Embryonic facial prominence (tissue), 1 donor: ENCODE data around the gene UQCC5.

Experiments used
- DNase-seq: peaks from one replicate; pipeline ENCODE4 v3.0.0-alpha.2; 2016; ENCODE audit errors: extremely low spot score

The UQCC5 gene

DNA sequence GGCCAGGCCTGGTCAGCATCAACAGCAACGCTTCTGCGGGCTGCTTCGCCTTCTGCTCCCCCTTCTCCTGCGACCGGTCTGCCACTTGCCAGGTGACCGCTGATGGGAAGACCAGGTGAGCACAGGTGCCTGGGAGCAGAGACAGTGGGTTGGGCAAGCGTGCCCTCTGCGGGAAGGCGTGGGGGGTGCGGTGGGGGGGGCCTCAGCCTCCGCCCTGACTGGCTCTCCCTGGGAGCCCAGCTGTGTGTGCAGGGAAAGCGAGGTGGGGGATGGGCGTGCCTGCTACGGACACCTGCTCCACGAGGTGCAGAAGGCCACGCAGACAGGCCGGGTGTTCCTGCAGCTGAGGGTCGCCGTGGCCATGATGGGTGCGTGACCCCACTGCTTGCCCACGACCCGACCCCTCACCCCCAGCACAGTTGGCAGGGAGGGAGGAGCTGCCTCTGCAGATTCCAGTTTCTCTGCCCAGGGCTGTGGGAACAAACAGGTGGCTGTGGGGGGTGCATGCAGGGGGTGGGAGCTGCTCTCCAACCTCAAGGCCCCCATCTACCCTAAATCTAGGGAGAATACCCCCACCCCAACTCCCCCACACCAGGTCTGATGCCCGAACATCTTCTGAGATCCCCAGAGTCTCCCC lies 32.5 kb upstream of the UQCC5 start:
- no peak for DNase-seq

- no peak for DNase-seq
Measured at GRCh38 chr3:52504977-52505376, 31.4 kb upstream of the UQCC5 start.

GRCh38 chr3:52506266-52506966 lies 30.0 kb upstream of the UQCC5 start:
- no peak for DNase-seq

GRCh38 chr3:52507359-52507758 lies 29.0 kb upstream of the UQCC5 start:
- DNase-seq, result no peak

GRCh38 chr3:52509753-52510328 lies 26.6 kb upstream of the UQCC5 start:
- DNase-seq, result no peak

DNA sequence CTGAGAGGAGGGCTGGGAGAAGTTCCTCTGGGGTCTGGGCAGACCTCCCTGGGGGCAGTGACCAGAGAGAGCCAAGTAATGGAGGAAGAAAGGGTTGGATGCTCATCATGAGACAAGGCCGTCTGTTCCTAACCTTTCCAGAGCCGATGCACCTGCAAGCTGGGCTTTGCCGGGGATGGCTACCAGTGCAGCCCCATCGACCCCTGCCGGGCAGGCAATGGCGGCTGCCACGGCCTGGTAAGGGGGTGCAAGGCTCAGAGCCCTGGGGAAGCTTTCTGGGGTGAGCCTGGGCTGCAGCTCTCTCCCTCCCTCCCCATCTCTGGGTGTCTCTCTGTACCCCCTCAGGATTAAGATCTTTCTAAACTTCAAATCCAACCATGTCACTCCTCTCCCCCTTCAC lies 24.9 kb upstream of the UQCC5 start:
- DNase-seq, result no peak

- DNase-seq, result no peak
Measured at GRCh38 chr3:52512105-52512504, 24.3 kb upstream of the UQCC5 start.

DNA sequence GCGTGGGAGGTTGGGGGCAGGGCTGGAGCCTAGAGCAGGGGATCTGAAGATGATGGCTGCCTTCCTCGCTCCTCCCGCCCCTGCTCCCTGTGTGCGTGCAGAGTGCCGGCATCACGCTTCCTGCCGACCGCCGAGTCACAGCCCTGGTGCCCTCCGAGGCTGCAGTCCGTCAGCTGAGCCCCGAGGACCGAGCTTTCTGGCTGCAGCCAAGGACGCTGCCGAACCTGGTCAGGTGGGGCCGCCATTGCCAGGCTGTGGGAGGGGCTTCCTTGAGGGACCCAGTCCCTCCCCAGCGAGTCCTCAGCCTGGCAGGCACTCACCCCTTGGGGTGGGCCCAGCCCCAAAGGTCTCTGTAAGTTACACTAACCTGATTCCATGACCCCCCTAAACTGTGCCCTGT lies 23.7 kb upstream of the UQCC5 start:
- no peak for DNase-seq

DNA sequence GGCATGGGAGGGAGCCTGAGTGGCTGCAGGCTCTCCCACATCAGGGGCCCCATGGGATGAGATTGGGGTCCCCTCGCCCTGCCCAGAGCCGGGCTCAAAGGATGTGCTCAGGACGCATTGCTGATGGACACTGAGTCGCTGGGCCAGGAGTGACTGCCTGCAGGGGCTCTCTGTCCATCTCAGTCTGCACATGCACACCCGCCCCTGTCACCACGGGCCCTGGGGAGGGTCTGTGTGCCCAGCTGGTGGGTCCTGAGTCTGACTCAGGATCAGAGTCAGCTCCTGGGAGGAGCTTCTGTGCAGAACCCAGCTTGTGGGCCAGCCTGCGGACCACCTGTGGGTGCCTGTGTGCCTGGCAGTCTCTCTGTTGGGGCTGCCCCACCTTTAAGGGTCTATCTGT lies 23.1 kb upstream of the UQCC5 start:
- no peak for DNase-seq

GRCh38 chr3:52514576-52514975 lies 21.8 kb upstream of the UQCC5 start:
- DNase-seq, result no peak

- DNase-seq, result no peak
Measured at GRCh38 chr3:52515192-52515591, 21.2 kb upstream of the UQCC5 start.

- no peak for DNase-seq
Measured at GRCh38 chr3:52516509-52517195, 19.8 kb upstream of the UQCC5 start.

DNA sequence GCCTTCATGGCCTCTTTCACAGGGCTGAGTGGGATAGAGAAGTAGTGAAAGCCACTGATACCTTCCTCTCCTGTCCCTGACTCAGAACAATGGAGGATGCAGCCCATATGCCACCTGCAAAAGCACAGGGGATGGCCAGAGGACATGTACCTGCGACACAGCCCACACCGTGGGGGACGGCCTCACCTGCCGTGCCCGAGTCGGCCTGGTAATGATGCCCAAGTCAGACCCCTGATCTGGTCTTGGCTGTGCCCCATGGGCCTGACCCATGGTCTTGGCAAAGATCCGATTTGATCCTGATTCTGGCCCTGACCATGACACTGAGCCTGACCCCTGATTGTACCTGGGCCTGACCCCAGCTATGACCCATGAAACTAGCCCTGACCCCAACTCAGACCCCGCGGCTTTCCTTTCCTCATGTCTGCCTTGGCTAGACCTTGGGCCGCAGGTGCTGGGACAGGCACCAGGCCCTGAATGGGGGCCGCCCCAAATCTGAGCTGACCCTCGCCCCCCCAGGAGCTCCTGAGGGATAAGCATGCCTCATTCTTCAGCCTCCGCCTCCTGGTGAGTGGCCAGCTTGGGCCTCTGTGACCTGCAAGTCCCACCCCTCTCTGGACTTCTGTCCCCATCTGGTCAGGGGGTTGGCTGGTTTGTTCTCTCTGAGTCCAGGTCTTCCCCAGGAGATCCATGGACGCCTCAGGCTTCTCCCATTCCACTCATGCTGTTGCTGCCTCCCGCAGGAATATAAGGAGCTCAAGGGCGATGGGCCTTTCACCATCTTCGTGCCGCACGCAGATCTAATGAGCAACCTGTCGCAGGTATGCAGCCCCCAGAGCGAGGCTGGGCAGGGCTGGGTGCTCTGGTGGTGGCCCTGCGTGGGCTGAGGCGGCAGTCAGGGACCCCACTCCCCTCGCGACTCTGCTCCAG lies 18.3 kb upstream of the UQCC5 start:
- no peak for DNase-seq

- no peak for DNase-seq
Measured at GRCh38 chr3:52518723-52519444, 17.5 kb upstream of the UQCC5 start.

DNA sequence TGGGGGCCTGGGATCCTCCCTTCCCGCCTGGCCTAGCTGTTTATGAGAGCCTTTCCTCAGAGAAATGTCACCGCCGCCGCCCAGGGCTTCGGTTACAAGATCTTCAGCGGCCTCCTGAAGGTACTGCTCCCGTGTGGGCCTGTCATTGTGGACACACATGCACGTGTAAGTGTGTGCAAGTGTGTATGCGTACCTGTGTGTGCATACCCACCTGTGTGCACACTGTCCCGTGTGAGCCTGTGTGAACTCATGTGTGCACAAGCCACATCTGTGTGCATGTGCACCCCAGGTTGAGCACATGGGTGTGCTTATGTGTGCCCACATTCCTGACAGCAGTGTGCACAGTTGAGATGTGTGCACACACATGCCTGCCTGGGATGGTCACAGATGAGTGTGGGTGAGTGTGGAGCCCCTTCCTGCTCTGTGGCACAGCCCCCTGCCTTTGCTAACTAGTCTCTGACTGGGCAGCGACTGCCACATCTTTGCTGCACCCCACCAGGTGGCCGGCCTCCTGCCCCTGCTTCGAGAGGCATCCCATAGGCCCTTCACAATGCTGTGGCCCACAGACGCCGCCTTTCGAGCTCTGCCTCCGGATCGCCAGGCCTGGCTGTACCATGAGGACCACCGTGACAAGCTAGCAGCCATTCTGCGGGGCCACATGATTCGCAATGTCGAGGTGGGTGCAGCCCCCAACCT lies 16.8 kb upstream of the UQCC5 start:
- no peak for DNase-seq

DNA sequence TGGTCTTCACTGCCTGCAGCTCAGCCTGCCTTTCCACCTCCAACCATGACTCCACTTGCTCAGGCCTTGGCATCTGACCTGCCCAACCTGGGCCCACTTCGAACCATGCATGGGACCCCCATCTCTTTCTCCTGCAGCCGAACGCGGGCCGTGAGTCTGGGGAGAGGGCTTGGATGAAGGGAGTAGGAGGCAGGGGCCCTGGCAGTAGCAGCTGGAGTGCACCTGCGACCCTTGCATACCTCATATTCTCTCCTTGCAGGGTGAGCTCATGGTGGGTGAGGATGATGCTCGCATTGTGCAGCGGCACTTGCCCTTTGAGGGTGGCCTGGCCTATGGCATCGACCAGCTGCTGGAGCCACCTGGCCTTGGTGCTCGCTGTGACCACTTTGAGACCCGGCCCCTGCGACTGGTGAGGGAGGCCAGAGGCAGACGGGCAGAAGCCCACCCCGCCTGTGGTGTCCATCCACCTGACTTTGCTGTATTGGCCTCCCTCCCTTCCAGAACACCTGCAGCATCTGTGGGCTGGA lies 16.2 kb upstream of the UQCC5 start:
- DNase-seq, result no peak

GRCh38 chr3:52520716-52521487 lies 15.5 kb upstream of the UQCC5 start:
- no peak for DNase-seq

- DNase-seq, result no peak
Measured at GRCh38 chr3:52521488-52521824, 14.9 kb upstream of the UQCC5 start.

DNA sequence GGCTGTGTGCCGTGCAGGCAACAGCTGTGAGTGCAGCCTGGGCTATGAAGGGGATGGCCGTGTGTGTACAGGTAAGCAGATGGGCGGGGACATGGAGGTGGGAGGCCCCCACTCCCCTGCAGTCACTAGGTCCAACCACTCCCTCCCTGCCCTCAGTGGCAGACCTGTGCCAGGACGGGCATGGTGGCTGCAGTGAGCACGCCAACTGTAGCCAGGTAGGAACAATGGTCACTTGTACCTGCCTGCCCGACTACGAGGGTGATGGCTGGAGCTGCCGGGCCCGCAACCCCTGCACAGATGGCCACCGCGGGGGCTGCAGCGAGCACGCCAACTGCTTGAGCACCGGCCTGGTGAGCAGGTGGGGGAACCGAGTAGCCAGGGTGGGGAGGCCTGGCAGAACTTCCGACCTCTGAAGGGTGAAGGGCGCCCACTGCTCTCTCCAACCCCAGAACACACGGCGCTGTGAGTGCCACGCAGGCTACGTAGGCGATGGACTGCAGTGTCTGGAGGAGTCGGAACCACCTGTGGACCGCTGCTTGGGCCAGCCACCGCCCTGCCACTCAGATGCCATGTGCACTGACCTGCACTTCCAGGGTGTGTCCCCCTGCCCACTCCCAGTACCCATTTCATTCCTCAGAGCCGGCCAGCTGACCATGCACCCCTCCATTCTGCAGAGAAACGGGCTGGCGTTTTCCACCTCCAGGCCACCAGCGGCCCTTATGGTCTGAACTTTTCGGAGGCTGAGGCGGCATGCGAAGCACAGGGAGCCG lies 14.3 kb upstream of the UQCC5 start:
- DNase-seq, result no peak
